Measurements from ENCODE around the gene ARHGAP24. TPM values are rescaled to one million over a fixed set of nuclear protein-coding genes. Genes with fewer than 3 reads are reported as not detected.

The ARHGAP24 gene
- total and polyA plus RNA-seq, 10 of the 15 experiments (the other 5 are each of a cell fraction or from before 2014, with no cell fraction given): 0.10 to 4.2 (median 0.52) TPM

- Histone ChIP-seq H3K4me3 (no peak overlapping the region), H3K36me3 (ENCODE audit: control insufficient read depth in 2 of 2, insufficient read depth in 2 of 2, low read length in 1 of 2) (no peaks in the 10 kb centered on the region), H3K27me3 (replicated peaks in 1 of 2; ENCODE audit: control insufficient read depth in 2 of 2, insufficient read depth in 2 of 2, low read length in 1 of 2) (no peaks in the 10 kb centered on the region), H3K9me3 (replicated peaks; ENCODE audit: control insufficient read depth, insufficient read depth, low read length) (no peaks in the 10 kb centered on the region), H3K9ac (ENCODE audit: control insufficient read depth, insufficient read depth, low read length) (no peak overlapping the region), H2AFZ (ENCODE audit: control insufficient read depth, low read depth, low read length) (no peak overlapping the region), H3K4me1 (ENCODE audit: control insufficient read depth, insufficient read depth, low read length) (no peaks in the 10 kb centered on the region), H3K27ac (ENCODE audit: control insufficient read depth, insufficient read depth) (no peak overlapping the region), H3K79me2 (ENCODE audit: control insufficient read depth, insufficient read depth, low read length) (no peaks in the 10 kb centered on the region), H4K20me1 (ENCODE audit: control insufficient read depth, insufficient read depth) (no peaks in the 10 kb centered on the region), H3K4me2 (ENCODE audit: control insufficient read depth, insufficient read depth) (no peak overlapping the region)
- ChIA-PET RAD21 (ENCODE audit: unreplicated experiment) (no interaction called here), SMC1A (ENCODE audit: uncharacterized antibody, unreplicated experiment) (interaction anchor here (1.2 to 1.6 kb wide), 2 partner anchors 8 to 10 kb away, joined by 3 read pairs; no protein-coding TSS in a partner anchor), POLR2A (no interaction called here), CTCF (no interaction called here)
- TF ChIP-seq MYC (IDR thresholded peaks at IDR 0.05; ENCODE audit: insufficient read depth, insufficient read length, insufficient replicate concordance, low read length, severe bottlenecking) (no peak), POU2F2 (IDR thresholded peaks at IDR 0.05; ENCODE audit: borderline replicate concordance, low read depth, low read length) (no peak)
- BruUV-seq (replicated peaks): no TSS peak
- in situ Hi-C loops (cut with MboI): no loop called here
- DNase-seq (ENCODE audit: low read depth, low spot score): no peak
- no peak for ATAC-seq
- 37% methylated on average over 6 of the region's 6 CpGs for WGBS (ENCODE audit: insufficient coverage, insufficient replicate concordance, low lambda C conversion rate, missing lambda C conversion rate)
- intact Hi-C loops (cut with micrococcal nuclease; ENCODE audit: unreplicated experiment): no loop called here
- no peak for FAIRE-seq
Measured at GRCh38 chr4:86007042-86007441, 532.1 kb downstream of the ARHGAP24 start.

- WGBS (ENCODE audit: insufficient coverage, insufficient replicate concordance, low lambda C conversion rate, missing lambda C conversion rate): 80% methylated on average over 1 of the region's 1 CpG
- intact Hi-C loops (cut with micrococcal nuclease; ENCODE audit: unreplicated experiment): no loop called here
- in situ Hi-C loops (cut with MboI): no loop called here
- no peak for TF ChIP-seq MYC (IDR thresholded peaks at IDR 0.05; ENCODE audit: insufficient read depth, insufficient read length, insufficient replicate concordance, low read length, severe bottlenecking)
- no peak for TF ChIP-seq GATAD2B (conservative IDR thresholded peaks at IDR 0.05; ENCODE audit: low read depth)
- no peak for TF ChIP-seq FOS (IDR thresholded peaks at IDR 0.05; ENCODE audit: borderline replicate concordance, extremely low read depth, insufficient read length)
- TF ChIP-seq NFXL1 (IDR thresholded peaks at IDR 0.05; ENCODE audit: borderline replicate concordance): no peak
- no peak for TF ChIP-seq SIN3A (IDR thresholded peaks at IDR 0.05; ENCODE audit: low read depth, low read length)
- no peak for TF ChIP-seq PRDM15 (CRISPR knock-in tag; IDR thresholded peaks at IDR 0.05)
- TF ChIP-seq ASH2L (IDR thresholded peaks at IDR 0.05; ENCODE audit: borderline replicate concordance, low read depth): no peak
- no peak for TF ChIP-seq HDAC6 (IDR thresholded peaks at IDR 0.05; ENCODE audit: unreplicated experiment)
- no peak for TF ChIP-seq USF2 (IDR thresholded peaks at IDR 0.05; ENCODE audit: borderline replicate concordance, low read depth, low read length)
- TF ChIP-seq TCF3 (IDR thresholded peaks at IDR 0.05; ENCODE audit: borderline replicate concordance, insufficient read depth, low read depth, low read length): no peak
- TF ChIP-seq KAT2A (conservative IDR thresholded peaks at IDR 0.05; ENCODE audit: control insufficient read depth, low read depth, low read length): no peak
- TF ChIP-seq YY1 (IDR thresholded peaks at IDR 0.05; ENCODE audit: low read depth, low read length): no peak
- TF ChIP-seq RELA (IDR thresholded peaks at IDR 0.05; ENCODE audit: borderline replicate concordance, partially characterized antibody): no peak
Measured at GRCh38 chr4:86011117-86011516, 536.2 kb downstream of the ARHGAP24 start.

More at GRCh38 chr4:86011117-86011516, 536.2 kb downstream of the ARHGAP24 start:
- H3K27ac ChIP-seq (ENCODE audit: control insufficient read depth, insufficient read depth): no peak overlapping the region
- H3K9ac ChIP-seq (ENCODE audit: control insufficient read depth, insufficient read depth, low read length): no peak overlapping the region
- SMC1A ChIA-PET (ENCODE audit: uncharacterized antibody, unreplicated experiment): no interaction called here
- H3K4me3 ChIP-seq: no peak overlapping the region
- H3K27me3 ChIP-seq (replicated peaks in 1 of 2; ENCODE audit: control insufficient read depth in 2 of 2, insufficient read depth in 2 of 2, low read length in 1 of 2): no peaks in the 10 kb centered on the region
- FAIRE-seq (no peak), ATAC-seq (no peak), DNase-seq (ENCODE audit: low read depth, low spot score) (no peak)
- H2AFZ ChIP-seq (ENCODE audit: control insufficient read depth, low read depth, low read length): no peak overlapping the region
- H3K36me3 ChIP-seq (ENCODE audit: control insufficient read depth in 2 of 2, insufficient read depth in 2 of 2, low read length in 1 of 2): no peaks in the 10 kb centered on the region
- peaks cover 2% of the 10 kb centered on the region; the same call in 1 of the 2 replicates for H3K4me1 ChIP-seq (ENCODE audit: control insufficient read depth, insufficient read depth, low read length)
- RAD21 ChIA-PET (ENCODE audit: unreplicated experiment): no interaction called here
- POLR2A ChIA-PET: no interaction called here
- CTCF ChIA-PET: no interaction called here
- no peaks in the 10 kb centered on the region for H3K79me2 ChIP-seq (ENCODE audit: control insufficient read depth, insufficient read depth, low read length)
- no peaks in the 10 kb centered on the region for H3K9me3 ChIP-seq (replicated peaks; ENCODE audit: control insufficient read depth, insufficient read depth, low read length)
- BruUV-seq (replicated peaks): no TSS peak
- no peak overlapping the region for H3K4me2 ChIP-seq (ENCODE audit: control insufficient read depth, insufficient read depth)
- H4K20me1 ChIP-seq (ENCODE audit: control insufficient read depth, insufficient read depth): no peaks in the 10 kb centered on the region
